ENCODE results near the gene CCL3.
"Not testable (repeated sequence)": the region's sequence is repeated elsewhere in the genome, so short reads cannot be mapped to it uniquely, and the experiment has no call there.

The CCL3 gene

DNA sequence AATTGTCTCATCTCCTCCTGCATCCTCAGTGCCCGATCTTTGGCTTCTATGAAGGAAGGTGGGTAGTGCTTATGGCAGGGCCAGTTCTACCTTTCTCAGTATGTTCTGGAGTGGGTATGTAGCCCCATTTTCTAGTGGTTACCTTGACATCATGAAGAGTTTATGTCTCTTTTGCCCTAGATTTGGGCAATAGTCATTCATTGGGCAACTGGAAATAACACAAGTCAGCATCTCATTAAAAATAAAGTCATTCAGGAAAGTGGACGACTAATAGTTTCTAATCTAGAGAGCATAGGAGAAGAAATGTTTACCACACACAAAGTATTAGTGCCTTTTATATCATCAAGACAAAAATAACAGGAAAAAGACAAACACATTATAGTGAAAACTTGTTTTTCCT is 6.3 kb downstream of the CCL3 start:
- H3K36me3 ChIP-seq (ENCODE audit: control insufficient read depth, insufficient read depth, low read length, severe bottlenecking); H3K4me3 ChIP-seq (ENCODE audit: low read length); H3K27me3 ChIP-seq (replicated peaks; ENCODE audit: control insufficient read depth, insufficient read depth, low read length); H3K4me1 ChIP-seq (ENCODE audit: control insufficient read depth, insufficient read depth, low read length); DNase-seq (ENCODE audit: low read depth); H3K9ac ChIP-seq (ENCODE audit: low read length); H3K9me3 ChIP-seq (ENCODE audit: control insufficient read depth, low read length): not testable (repeated sequence)

DNA sequence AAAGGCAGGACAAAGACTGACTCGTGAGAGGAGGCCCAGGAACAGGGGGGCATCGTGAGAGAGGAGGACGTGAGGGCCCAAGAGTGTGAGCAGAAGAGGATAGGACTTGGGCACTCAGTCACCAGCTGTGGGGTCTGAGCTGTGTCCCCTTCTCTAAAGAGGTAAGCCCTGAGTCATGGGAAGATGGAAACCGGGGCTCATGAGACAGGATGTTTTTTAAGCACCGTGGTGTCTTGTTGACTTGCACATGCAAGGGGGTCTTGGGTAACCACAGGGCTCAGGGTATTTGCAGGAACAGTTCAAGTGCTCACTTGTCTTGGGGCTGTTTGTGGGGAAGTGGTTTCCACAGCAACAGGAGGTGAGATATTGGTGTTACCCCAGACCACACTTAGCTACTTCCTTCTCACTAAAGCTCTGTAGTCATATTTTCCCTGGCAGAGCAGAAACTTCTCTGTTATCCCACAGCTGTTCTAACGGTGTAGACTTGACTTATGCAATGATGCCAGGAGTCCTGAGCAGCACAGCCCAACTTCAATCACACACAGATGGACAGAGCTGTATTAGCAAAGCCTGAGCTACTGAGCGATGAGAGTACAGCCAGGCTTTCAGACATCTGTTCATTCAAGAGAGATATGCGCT is 7.3 kb downstream of the CCL3 start:
- DNase-seq (ENCODE audit: low read depth); H3K4me1 ChIP-seq (ENCODE audit: control insufficient read depth, insufficient read depth, low read length); H3K4me3 ChIP-seq (ENCODE audit: low read length); H3K9me3 ChIP-seq (ENCODE audit: control insufficient read depth, low read length); H3K27me3 ChIP-seq (replicated peaks; ENCODE audit: control insufficient read depth, insufficient read depth, low read length); H3K9ac ChIP-seq (ENCODE audit: low read length); H3K36me3 ChIP-seq (ENCODE audit: control insufficient read depth, insufficient read depth, low read length, severe bottlenecking): not testable (repeated sequence)

DNA sequence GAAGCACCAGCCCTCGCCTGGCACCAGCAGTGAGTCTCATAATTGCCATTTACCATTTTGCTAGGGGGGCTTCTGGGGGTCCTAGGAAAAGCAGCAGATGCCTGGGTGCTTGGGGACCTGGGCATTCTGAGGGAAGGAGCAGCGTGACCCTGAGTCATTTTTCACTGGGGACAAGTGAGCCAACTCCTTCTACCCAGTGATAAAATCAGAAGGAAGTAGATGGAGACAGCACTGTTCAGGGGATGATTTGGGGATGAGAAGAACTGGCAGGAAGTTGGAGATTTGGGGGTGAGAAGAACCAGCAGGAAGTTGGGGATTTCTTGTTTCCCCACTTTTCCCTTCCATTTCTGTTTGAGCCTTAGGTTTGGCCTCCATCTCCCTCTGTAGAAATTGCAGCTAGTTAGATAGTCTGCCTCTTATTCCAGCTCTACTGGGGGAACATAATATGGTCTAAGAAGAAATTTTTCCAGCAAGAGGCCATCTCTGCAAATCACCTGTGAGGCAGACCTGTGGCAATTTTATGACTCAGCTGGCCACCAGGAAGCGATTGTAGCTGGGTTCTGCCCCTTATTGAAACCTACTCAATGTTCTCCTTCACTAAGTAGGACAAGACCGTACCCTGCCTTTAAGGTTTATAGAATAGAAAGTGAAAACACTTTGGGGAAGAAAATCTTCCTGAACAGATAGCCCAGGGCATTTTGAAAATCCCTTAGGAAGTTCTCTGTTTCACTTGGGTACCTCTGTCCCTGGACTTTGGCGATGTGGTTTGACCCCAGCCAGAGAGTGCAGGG is 8.1 kb downstream of the CCL3 start:
- not testable (repeated sequence) for DNase-seq (ENCODE audit: low read depth); H3K36me3 ChIP-seq (ENCODE audit: control insufficient read depth, insufficient read depth, low read length, severe bottlenecking); H3K4me1 ChIP-seq (ENCODE audit: control insufficient read depth, insufficient read depth, low read length); H3K27me3 ChIP-seq (replicated peaks; ENCODE audit: control insufficient read depth, insufficient read depth, low read length); H3K9ac ChIP-seq (ENCODE audit: low read length); H3K4me3 ChIP-seq (ENCODE audit: low read length)
- H3K9me3 ChIP-seq (ENCODE audit: control insufficient read depth, low read length), result peaks cover 10% of the 10 kb centered on the region

- DNase-seq (ENCODE audit: low read depth), result no peak
- H3K4me1 ChIP-seq (ENCODE audit: control insufficient read depth, insufficient read depth, low read length), result no peaks in the 10 kb centered on the region
- H3K4me3 ChIP-seq (ENCODE audit: low read length), result no peak overlapping the region
- H3K36me3 ChIP-seq (ENCODE audit: control insufficient read depth, insufficient read depth, low read length, severe bottlenecking), result no peaks in the 10 kb centered on the region
- peaks cover 10% of the 10 kb centered on the region for H3K9me3 ChIP-seq (ENCODE audit: control insufficient read depth, low read length)
- H3K27me3 ChIP-seq (replicated peaks; ENCODE audit: control insufficient read depth, insufficient read depth, low read length), result peaks cover 10% of the 10 kb centered on the region
- no peak overlapping the region for H3K9ac ChIP-seq (ENCODE audit: low read length)
Observed at GRCh38 chr17:36074365-36074764, 15.6 kb downstream of the CCL3 start.

DNA sequence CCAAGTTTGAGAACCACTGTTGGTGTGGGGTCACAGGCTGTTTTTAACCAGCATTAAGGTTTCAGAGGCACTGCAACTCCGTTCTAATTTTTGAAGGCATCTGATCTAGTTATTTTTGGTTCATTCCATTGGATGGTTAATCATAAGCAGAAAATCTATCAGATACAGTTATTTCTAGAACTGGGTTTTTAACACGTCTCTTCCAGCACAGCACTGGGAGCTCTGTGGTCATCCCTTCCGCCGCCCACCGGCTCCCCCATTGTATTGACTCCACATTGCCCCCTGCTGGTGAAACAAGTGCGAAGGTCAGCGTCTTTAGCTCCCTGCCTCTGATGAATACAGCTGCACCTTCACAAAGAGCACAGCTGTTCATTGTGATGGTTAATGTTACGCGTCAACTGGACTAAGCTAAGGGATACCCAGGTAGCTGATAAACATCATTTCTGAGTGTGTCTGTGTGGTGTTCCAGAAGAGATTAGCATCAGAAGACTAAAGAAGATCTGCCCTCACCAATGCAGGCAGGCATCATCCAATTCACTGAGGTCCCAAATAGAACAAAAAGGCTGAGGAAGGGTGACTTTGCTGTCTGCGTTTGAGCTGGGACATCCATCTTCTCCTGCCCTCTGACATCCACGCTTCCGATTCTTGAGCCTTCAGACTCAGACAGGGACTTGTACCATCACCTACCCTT is 17.4 kb downstream of the CCL3 start:
- DNase-seq (ENCODE audit: low read depth), result peak; percentile 26
- no peak overlapping the region for H3K9ac ChIP-seq (ENCODE audit: low read length)
- no peak overlapping the region for H3K4me3 ChIP-seq (ENCODE audit: low read length)
- H3K9me3 ChIP-seq (ENCODE audit: control insufficient read depth, low read length), result peaks cover 6% of the 10 kb centered on the region
- no peaks in the 10 kb centered on the region for H3K36me3 ChIP-seq (ENCODE audit: control insufficient read depth, insufficient read depth, low read length, severe bottlenecking)
- H3K27me3 ChIP-seq (replicated peaks; ENCODE audit: control insufficient read depth, insufficient read depth, low read length), result peaks cover 4% of the 10 kb centered on the region
- H3K4me1 ChIP-seq (ENCODE audit: control insufficient read depth, insufficient read depth, low read length), result no peaks in the 10 kb centered on the region

DNA sequence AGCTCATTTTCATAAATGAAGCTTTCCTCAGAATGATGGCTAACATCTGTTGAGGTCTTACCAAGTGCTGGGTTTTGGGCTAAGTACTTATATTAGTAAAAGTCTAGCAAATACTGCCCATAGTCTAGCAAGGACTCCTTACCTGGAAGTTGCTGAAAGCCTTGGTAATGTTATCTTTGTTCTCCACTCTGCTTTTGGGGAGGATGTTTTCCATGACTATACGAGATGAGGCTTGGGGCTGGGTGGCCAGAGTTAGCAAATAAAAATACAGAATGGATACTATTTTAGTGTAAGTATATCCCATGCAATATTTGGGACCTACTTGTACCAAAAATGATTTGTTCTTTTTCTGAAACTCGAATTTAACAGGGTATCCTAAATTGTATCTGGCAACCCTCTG is 18.2 kb downstream of the CCL3 start:
- no peak overlapping the region for H3K4me3 ChIP-seq (ENCODE audit: low read length)
- DNase-seq (ENCODE audit: low read depth), result no peak

DNA sequence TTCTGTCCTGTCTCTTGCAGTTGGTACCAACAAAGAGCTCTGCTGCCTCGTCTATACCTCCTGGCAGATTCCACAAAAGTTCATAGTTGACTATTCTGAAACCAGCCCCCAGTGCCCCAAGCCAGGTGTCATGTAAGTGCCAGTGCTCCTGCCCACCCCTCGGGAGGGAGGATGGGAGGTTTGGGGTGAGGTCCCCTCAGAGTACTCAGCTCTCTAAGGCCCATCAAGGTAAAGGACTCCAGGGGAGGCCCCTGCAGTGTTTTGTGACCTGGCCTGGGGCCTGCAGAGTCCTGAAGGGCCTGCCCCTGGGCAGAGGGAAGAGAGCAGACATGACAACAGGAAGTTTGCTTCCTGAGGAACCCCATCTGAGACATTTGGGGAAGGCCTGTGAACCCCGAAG is 19.5 kb downstream of the CCL3 start:
- no peak for DNase-seq (ENCODE audit: low read depth)
- no peak overlapping the region for H3K9ac ChIP-seq (ENCODE audit: low read length)
- no peaks in the 10 kb centered on the region for H3K36me3 ChIP-seq (ENCODE audit: control insufficient read depth, insufficient read depth, low read length, severe bottlenecking)
- peaks cover 8% of the 10 kb centered on the region for H3K27me3 ChIP-seq (replicated peaks; ENCODE audit: control insufficient read depth, insufficient read depth, low read length)
- no peaks in the 10 kb centered on the region for H3K4me1 ChIP-seq (ENCODE audit: control insufficient read depth, insufficient read depth, low read length)
- peaks cover 6% of the 10 kb centered on the region for H3K9me3 ChIP-seq (ENCODE audit: control insufficient read depth, low read length)
- no peak overlapping the region for H3K4me3 ChIP-seq (ENCODE audit: low read length)

More for the DNA sequence above, 18.2 kb downstream of the CCL3 start:
- Histone ChIP-seq H3K36me3 (ENCODE audit: control insufficient read depth, insufficient read depth, low read length, severe bottlenecking) (no peaks in the 10 kb centered on the region), H3K9ac (ENCODE audit: low read length) (no peak overlapping the region), H3K27me3 (replicated peaks; ENCODE audit: control insufficient read depth, insufficient read depth, low read length) (peaks cover 2% of the 10 kb centered on the region), H3K4me1 (ENCODE audit: control insufficient read depth, insufficient read depth, low read length) (no peaks in the 10 kb centered on the region), H3K9me3 (ENCODE audit: control insufficient read depth, low read length) (no peaks in the 10 kb centered on the region)

DNA sequence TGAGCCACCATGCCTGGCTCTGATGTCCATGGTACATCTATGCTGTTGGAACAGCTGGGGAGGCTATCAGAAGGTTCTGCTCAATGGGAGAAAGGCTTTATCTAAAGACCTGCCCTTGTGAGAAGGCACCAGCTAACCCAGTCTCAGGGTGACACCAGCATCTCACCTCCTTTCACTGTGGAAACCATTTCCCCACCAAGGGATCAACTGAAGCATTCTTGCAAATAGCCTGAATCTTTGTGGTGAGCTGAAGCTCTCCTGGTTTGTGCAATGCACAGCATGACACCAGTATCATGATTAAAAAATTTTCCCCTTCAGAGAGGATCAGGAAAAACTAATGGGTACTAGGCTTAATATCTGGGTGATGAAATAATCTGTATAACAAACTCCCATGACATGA is 20.8 kb downstream of the CCL3 start:
- no peaks in the 10 kb centered on the region for H3K36me3 ChIP-seq (ENCODE audit: control insufficient read depth, insufficient read depth, low read length, severe bottlenecking)
- peaks cover 8% of the 10 kb centered on the region for H3K27me3 ChIP-seq (replicated peaks; ENCODE audit: control insufficient read depth, insufficient read depth, low read length)
- H3K4me1 ChIP-seq (ENCODE audit: control insufficient read depth, insufficient read depth, low read length), result no peaks in the 10 kb centered on the region
- H3K9ac ChIP-seq (ENCODE audit: low read length), result no peak overlapping the region
- H3K4me3 ChIP-seq (ENCODE audit: low read length), result no peak overlapping the region
- H3K9me3 ChIP-seq (ENCODE audit: control insufficient read depth, low read length), result peaks cover 8% of the 10 kb centered on the region
- no peak for DNase-seq (ENCODE audit: low read depth)

GRCh38 chr17:36068524-36068923 is 21.4 kb downstream of the CCL3 start:
- H3K9ac ChIP-seq (ENCODE audit: low read length), result no peak overlapping the region

DNA sequence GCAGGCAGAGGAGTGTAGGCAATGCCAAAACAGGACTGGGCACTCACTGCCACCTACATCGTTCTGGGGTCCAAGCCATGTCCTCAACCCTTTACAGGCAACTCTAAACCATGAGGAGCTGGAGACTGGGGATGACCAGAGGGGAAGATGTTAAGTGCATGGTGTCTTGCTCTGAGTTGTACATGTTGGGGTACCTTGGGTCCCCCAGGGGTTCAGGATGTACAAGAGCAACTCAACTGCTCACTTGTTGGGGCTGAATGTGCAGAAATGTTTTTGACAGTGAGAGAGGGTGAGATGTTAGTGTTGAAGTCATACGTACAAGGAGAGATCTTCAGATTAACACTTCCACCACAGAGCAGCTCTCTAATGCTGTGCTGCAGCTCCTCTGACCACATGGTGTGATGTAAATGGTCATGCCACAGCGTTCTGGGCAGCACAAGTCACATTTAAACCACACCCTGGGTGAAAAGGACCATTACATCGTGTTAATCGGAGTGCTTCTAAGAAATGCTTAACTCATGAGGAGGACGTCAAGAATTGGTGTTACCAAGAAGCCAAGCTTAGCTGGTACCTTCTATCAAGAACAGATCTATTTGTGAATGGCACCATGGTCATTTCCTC is 23.5 kb downstream of the CCL3 start:
- Histone ChIP-seq H3K4me1 (ENCODE audit: control insufficient read depth, insufficient read depth, low read length) (no peaks in the 10 kb centered on the region), H3K9ac (ENCODE audit: low read length) (no peak overlapping the region), H3K36me3 (ENCODE audit: control insufficient read depth, insufficient read depth, low read length, severe bottlenecking) (no peaks in the 10 kb centered on the region), H3K27me3 (replicated peaks; ENCODE audit: control insufficient read depth, insufficient read depth, low read length) (peaks cover 14% of the 10 kb centered on the region), H3K9me3 (ENCODE audit: control insufficient read depth, low read length) (peaks cover 14% of the 10 kb centered on the region), H3K4me3 (ENCODE audit: low read length) (no peak overlapping the region)
- no peak for DNase-seq (ENCODE audit: low read depth)

More at GRCh38 chr17:36068524-36068923, 21.4 kb downstream of the CCL3 start:
- DNase-seq (ENCODE audit: low read depth), result no peak
- H3K27me3 ChIP-seq (replicated peaks; ENCODE audit: control insufficient read depth, insufficient read depth, low read length), result peaks cover 8% of the 10 kb centered on the region
- no peak overlapping the region for H3K4me3 ChIP-seq (ENCODE audit: low read length)
- H3K4me1 ChIP-seq (ENCODE audit: control insufficient read depth, insufficient read depth, low read length), result no peaks in the 10 kb centered on the region
- peaks cover 14% of the 10 kb centered on the region for H3K9me3 ChIP-seq (ENCODE audit: control insufficient read depth, low read length)
- no peaks in the 10 kb centered on the region for H3K36me3 ChIP-seq (ENCODE audit: control insufficient read depth, insufficient read depth, low read length, severe bottlenecking)
